Measurements from ENCODE around the gene ISLR. TPM values are rescaled to one million over a fixed set of nuclear protein-coding genes. Genes with fewer than 3 reads are reported as not detected.

ISLR gene
- total and polyA plus RNA-seq, 9 of the 15 experiments (the other 6 are each of a cell fraction or from before 2014, with no cell fraction given), result not detected

- peaks cover 3% of the 10 kb centered on the region; the same call in 1 of the 2 replicates for H4K20me1 ChIP-seq (replicated peaks; ENCODE audit: control insufficient read depth, insufficient read depth, low read length)
- no peak for DNase-seq (ENCODE audit: extremely low read depth in 1 of 4, low spot score in 3 of 4)
- no peaks in the 10 kb centered on the region for H3K79me2 ChIP-seq (ENCODE audit: control insufficient read depth, insufficient read depth, low read length)
- ChIA-PET POLR2A (no interaction called here), CTCF (ENCODE audit: low intra/inter-chr PET ratio) (interaction anchor here (6.2 kb wide), 1 partner anchor 197 kb away, joined by 37 read pairs; no protein-coding TSS in a partner anchor)
- WGBS (ENCODE audit: insufficient coverage, low coverage, missing lambda C conversion rate), result 0% methylated on average over 7 of the region's 7 CpGs
- H3K4me2 ChIP-seq (ENCODE audit: insufficient read depth, low read length), result no peak overlapping the region
- peaks cover 23 to 45% of the 10 kb centered on the region in 2 experiments for H3K27me3 ChIP-seq (ENCODE audit: control insufficient read depth in 2 of 2, insufficient read depth in 2 of 2, low read length in 2 of 2)
- no TSS peak for BruUV-seq (replicated peaks)
- H2AFZ ChIP-seq (ENCODE audit: low read depth, low read length), result no peak overlapping the region
- H3K9me1 ChIP-seq (ENCODE audit: control insufficient read depth, insufficient read depth, low read length), result no peaks in the 10 kb centered on the region
- no peak overlapping the region for H3K4me3 ChIP-seq
- in situ Hi-C loops (cut with MboI), result loop anchor here (5.0 to 25.0 kb wide), 3 partner anchors 70 to 1163 kb away; partner anchors contain the start of gene GOLGA6D
- H3K9ac ChIP-seq (ENCODE audit: insufficient read depth in 1 of 2, low read depth in 2 of 2, low read length in 2 of 2), result no peak overlapping the region
- intact Hi-C loops (cut with micrococcal nuclease), result no loop called here
- no peak for TF ChIP-seq FOXP1 (CRISPR knock-in tag; IDR thresholded peaks at IDR 0.05)
- TF ChIP-seq SUPT5H (IDR thresholded peaks at IDR 0.05), result no peak
- TF ChIP-seq CCAR2 (IDR thresholded peaks at IDR 0.05; ENCODE audit: low read depth, low read length), result no peak
- TF ChIP-seq AFF4 (CRISPR knock-in tag; IDR thresholded peaks at IDR 0.05), result no peak
- TF ChIP-seq HNRNPH1 (optimal IDR thresholded peaks at IDR 0.05; ENCODE audit: low read depth, low read length), result no peak
- no peak for TF ChIP-seq MCM2 (IDR thresholded peaks at IDR 0.05; ENCODE audit: low read depth)
- no peak for TF ChIP-seq GTF2F1 (IDR thresholded peaks at IDR 0.05; ENCODE audit: low read depth, low read length)
- no peak for TF ChIP-seq STAT5B (CRISPR knock-in tag; IDR thresholded peaks at IDR 0.05)
- ATAC-seq, result no peak
- H3K4me1 ChIP-seq (replicated peaks in 1 of 2; ENCODE audit: control insufficient read depth in 2 of 2, insufficient read depth in 2 of 2, low read length in 2 of 2), result peaks cover 0 to 22% of the 10 kb centered on the region in 2 experiments; a peak in 2 of 5 replicates
- no peak overlapping the region for H3K27ac ChIP-seq (ENCODE audit: extremely low read depth, low read depth, low read length)
- H3K36me3 ChIP-seq (ENCODE audit: control insufficient read depth, insufficient read depth, low read length), result no peaks in the 10 kb centered on the region
- no peaks in the 10 kb centered on the region for H3K9me3 ChIP-seq (replicated peaks; ENCODE audit: control insufficient read depth, insufficient read depth, low read depth, low read length)
- no peak for FAIRE-seq
Observed at GRCh38 chr15:74124759-74125158, 48.8 kb upstream of the ISLR start.
